CD8-positive, alpha-beta memory T cell (primary cell): ENCODE results near the gene C17orf75. TPM values are rescaled to one million over a fixed set of nuclear protein-coding genes. Genes with fewer than 3 reads are reported as not detected.
"Not testable (repeated sequence)": the region's sequence is repeated elsewhere in the genome, so short reads cannot be mapped to it uniquely, and the experiment has no call there.

Experiments used
- CTCF ChIA-PET: fragments of 350-600 bp; sonication (Branson Sonifier 250); formaldehyde crosslinking; loops from one replicate; lab custom pipeline; 2021; ENCODE audit warnings: antibody characterized with exemption; lab: Charles Lee
- POLR2A ChIA-PET: fragments of 350-600 bp; sonication (Branson Sonifier 250); formaldehyde crosslinking; loops from one replicate; lab custom pipeline; 2021; ENCODE audit warnings: antibody characterized with exemption; lab: Charles Lee
- DNase-seq, 5 donors: peaks; one replicate each; pipeline versions ENCODE4 v3.0.0 to v3.0.0-alpha.2; 2020 to 2022; ENCODE audit warnings: mixed read lengths in 1 of 5
- H3K27ac ChIP-seq: one replicate; pipeline ENCODE4 v1.7.0; 2013; ENCODE audit warnings: low read depth, mild to moderate bottlenecking, low read length, moderate library complexity
- H3K27me3 ChIP-seq: 2 replicates; pipeline ENCODE4 v1.7.0; 2013; ENCODE audit warnings: low read length, mild to moderate bottlenecking; ENCODE audit not compliant: insufficient read depth, poor library complexity, severe bottlenecking
- H3K36me3 ChIP-seq: 2 replicates; pipeline ENCODE4 v1.7.0; 2013; ENCODE audit warnings: mild to moderate bottlenecking, low read length, moderate library complexity; ENCODE audit not compliant: insufficient read depth
- H3K4me1 ChIP-seq: 2 replicates; pipeline ENCODE4 v1.7.0; 2013; ENCODE audit warnings: mild to moderate bottlenecking, low read length, moderate library complexity; ENCODE audit not compliant: insufficient read depth
- H3K4me3 ChIP-seq: 2 replicates; pipeline ENCODE4 v1.7.0; 2013; ENCODE audit warnings: mild to moderate bottlenecking, low read length
- H3K9me3 ChIP-seq: 2 replicates; pipeline ENCODE4 v1.7.0; 2013; ENCODE audit warnings: mild to moderate bottlenecking, low read length
- H3K27ac Mint-ChIP-seq, 8 donors: one replicate each; pipeline ENCODE4 v1.8.0; 2020 to 2021; ENCODE audit warnings: mixed read lengths in 8 of 8, mild to moderate bottlenecking in 6 of 8, inconsistent platforms in 3 of 8, moderate library complexity in 3 of 8
- H3K27me3 Mint-ChIP-seq, 2 donors: one replicate each; pipeline ENCODE4 v1.8.0; 2020 to 2021; ENCODE audit warnings: mixed read lengths in 2 of 2, mild to moderate bottlenecking in 1 of 2, moderate library complexity in 1 of 2
- H3K36me3 Mint-ChIP-seq, 3 donors: one replicate each; pipeline ENCODE4 v1.8.0; 2020 to 2021; ENCODE audit warnings: mixed read lengths in 3 of 3, inconsistent platforms in 1 of 3, mild to moderate bottlenecking in 1 of 3
- H3K4me1 Mint-ChIP-seq, 3 donors: one replicate each; pipeline ENCODE4 v1.8.0; 2020 to 2021; ENCODE audit warnings: mixed read lengths in 3 of 3, inconsistent platforms in 1 of 3, mild to moderate bottlenecking in 1 of 3
- H3K4me3 Mint-ChIP-seq, 7 donors: one replicate each; pipeline ENCODE4 v1.8.0; 2020 to 2021; ENCODE audit warnings: mixed read lengths in 7 of 7, mild to moderate bottlenecking in 6 of 7, moderate library complexity in 4 of 7, inconsistent platforms in 2 of 7
- H3K9me3 Mint-ChIP-seq, 5 donors: one replicate each; pipeline ENCODE4 v1.8.0; 2020 to 2022; ENCODE audit warnings: mixed read lengths in 5 of 5, mild to moderate bottlenecking in 3 of 5, moderate library complexity in 2 of 5, inconsistent platforms in 1 of 5
- polyA plus RNA-seq: library from polyadenylated mRNA; unstranded; fragments of 300-500 nt; fragmentation: Illumina TruSeq; gene quantifications from one replicate; pipeline ENCODE4 v1.2.3, GENCODE V29; 2021
- total RNA-seq, 2 experiments: library from RNA; stranded (reverse); gene quantifications; one replicate each; pipeline ENCODE4 v1.2.3, GENCODE V29; 2021

C17orf75 gene
- total RNA-seq (10 to 100 TPM; 24.7 to 33.4 TPM), polyA plus RNA-seq (12.6 TPM)

GRCh38 chr17:32341857-32342602, at the start of gene C17orf75:
Gene C17orf75 (minus strand): TSS chr17:32342173. CDS start chr17:32342139, 34 bp downstream.
- peak within 1 kb of the TSS; percentile 55 for H3K27ac ChIP-seq
- Mint-ChIP-seq H3K27me3 (no peaks in the 10 kb centered on the region), H3K36me3 (peaks cover 0 to 32% (median 3%) of the 10 kb centered on the region in 3 donors), H3K4me3 (peak within 1 kb of the TSS; percentile 84 to 97 (median 87)), H3K4me1 (peaks cover 20 to 29% (median 21%) of the 10 kb centered on the region in 3 donors), H3K9me3 (no peaks in the 10 kb centered on the region), H3K27ac (peak within 1 kb of the TSS; percentile 80 to 97 (median 94))
- peaks cover 13% of the 10 kb centered on the region for H3K4me1 ChIP-seq
- ChIA-PET CTCF (interaction anchor here (1.0 kb wide), 1 partner anchor 102 kb away, joined by 3 read pairs; the partner anchor contains the start of gene PSMD11), POLR2A (interaction anchor here (0.6 to 2.0 kb wide), 3 partner anchors 9 to 22 kb away, joined by 3 to 10 read pairs (median 3); no protein-coding TSS in a partner anchor)
- H3K27me3 ChIP-seq, result no peaks in the 10 kb centered on the region
- H3K36me3 ChIP-seq, result peaks cover under 1% of the 10 kb centered on the region
- no peaks in the 10 kb centered on the region for H3K9me3 ChIP-seq
- peak; percentile 52 to 77 (median 71) for DNase-seq
- H3K4me3 ChIP-seq, result peak within 1 kb of the TSS; percentile 81

- Mint-ChIP-seq H3K4me3 (no peak overlapping the region), H3K4me1 (peaks cover 0 to 6% (median 4%) of the 10 kb centered on the region in 3 donors), H3K9me3 (no peaks in the 10 kb centered on the region), H3K27ac (peak overlapping the region in 2 of 8 donors; percentile 29 to 56), H3K36me3 (peaks cover 0 to 18% (median 0%) of the 10 kb centered on the region in 3 donors), H3K27me3 (no peaks in the 10 kb centered on the region)
- ChIA-PET POLR2A (no interaction called here), CTCF (interaction anchor here (1.2 kb wide), 2 partner anchors 9 to 20 kb away, joined by 3 read pairs; no protein-coding TSS in a partner anchor)
- H3K4me1 ChIP-seq, result no peaks in the 10 kb centered on the region
- H3K4me3 ChIP-seq, result no peak overlapping the region
- H3K9me3 ChIP-seq, result no peaks in the 10 kb centered on the region
- no peak overlapping the region for H3K27ac ChIP-seq
- no peak for DNase-seq
- no peaks in the 10 kb centered on the region for H3K36me3 ChIP-seq
- no peaks in the 10 kb centered on the region for H3K27me3 ChIP-seq
These were observed 46.9 kb upstream of the C17orf75 start for GRCh38 chr17:32388613-32389459.

- H3K27me3 ChIP-seq, POLR2A ChIA-PET, DNase-seq, H3K27me3 Mint-ChIP-seq, H3K9me3 Mint-ChIP-seq, H3K4me3 ChIP-seq, H3K36me3 ChIP-seq, H3K4me1 Mint-ChIP-seq, H3K4me1 ChIP-seq, H3K4me3 Mint-ChIP-seq, H3K9me3 ChIP-seq, H3K27ac ChIP-seq: not testable (repeated sequence)
- CTCF ChIA-PET, result interaction anchor here (1.2 kb wide), 1 partner anchor 21 kb away, joined by 3 read pairs; no protein-coding TSS in a partner anchor
- H3K27ac Mint-ChIP-seq, result peak overlapping the region in 1 of 8 donors; percentile 15
- H3K36me3 Mint-ChIP-seq, result peaks cover 0 to 21% (median 2%) of the 10 kb centered on the region in 3 donors
These were observed 46.2 kb upstream of the C17orf75 start for GRCh38 chr17:32388128-32388527.

GRCh38 chr17:32386844-32387243, 44.9 kb upstream of the C17orf75 start:
- H3K4me3 Mint-ChIP-seq, result no peak overlapping the region
- H3K36me3 Mint-ChIP-seq, result peaks cover 0 to 33% (median 8%) of the 10 kb centered on the region in 3 donors
- H3K27me3 ChIP-seq, result no peaks in the 10 kb centered on the region
- no peak overlapping the region for H3K27ac ChIP-seq
- ChIA-PET CTCF (no interaction called here), POLR2A (no interaction called here)
- H3K4me3 ChIP-seq, result no peak overlapping the region
- no peaks in the 10 kb centered on the region for H3K27me3 Mint-ChIP-seq
- no peak for DNase-seq
- peaks cover 4 to 13% (median 12%) of the 10 kb centered on the region in 3 donors for H3K4me1 Mint-ChIP-seq
- H3K36me3 ChIP-seq, result peaks cover 4% of the 10 kb centered on the region
- H3K9me3 Mint-ChIP-seq, result no peaks in the 10 kb centered on the region
- no peaks in the 10 kb centered on the region for H3K4me1 ChIP-seq
- H3K9me3 ChIP-seq, result no peaks in the 10 kb centered on the region
- no peak overlapping the region for H3K27ac Mint-ChIP-seq

- peak overlapping the region in 5 of 8 donors; percentile 14 to 52 (median 43) for H3K27ac Mint-ChIP-seq
- H3K4me3 ChIP-seq, result no peak overlapping the region
- peaks cover 4% of the 10 kb centered on the region for H3K36me3 ChIP-seq
- no peaks in the 10 kb centered on the region for H3K9me3 Mint-ChIP-seq
- peaks cover 0 to 38% (median 8%) of the 10 kb centered on the region in 3 donors for H3K36me3 Mint-ChIP-seq
- DNase-seq, result no peak
- no peaks in the 10 kb centered on the region for H3K27me3 Mint-ChIP-seq
- no peak overlapping the region for H3K4me3 Mint-ChIP-seq
- H3K4me1 Mint-ChIP-seq, result peaks cover 6 to 13% (median 12%) of the 10 kb centered on the region in 3 donors
- H3K4me1 ChIP-seq, result no peaks in the 10 kb centered on the region
- no peaks in the 10 kb centered on the region for H3K27me3 ChIP-seq
- CTCF ChIA-PET, result no interaction called here
- H3K9me3 ChIP-seq, result no peaks in the 10 kb centered on the region
- POLR2A ChIA-PET, result interaction anchor here (0.6 kb wide), 1 partner anchor 9 kb away, joined by 5 read pairs; no protein-coding TSS in a partner anchor
- no peak overlapping the region for H3K27ac ChIP-seq
These were observed 44.0 kb upstream of the C17orf75 start for GRCh38 chr17:32385971-32386370.

- peak overlapping the region in 1 of 7 donors; percentile 59 for H3K4me3 Mint-ChIP-seq
- no peak overlapping the region for H3K4me3 ChIP-seq
- peak overlapping the region in 2 of 8 donors; percentile 40 to 61 for H3K27ac Mint-ChIP-seq
- CTCF ChIA-PET, result no interaction called here
- no peaks in the 10 kb centered on the region for H3K27me3 ChIP-seq
- DNase-seq, result no peak
- H3K36me3 Mint-ChIP-seq, result peaks cover 0 to 47% (median 8%) of the 10 kb centered on the region in 3 donors
- H3K36me3 ChIP-seq, result peaks cover 4% of the 10 kb centered on the region
- H3K9me3 ChIP-seq, result no peaks in the 10 kb centered on the region
- H3K27me3 Mint-ChIP-seq, result no peaks in the 10 kb centered on the region
- POLR2A ChIA-PET, result no interaction called here
- H3K27ac ChIP-seq, result no peak overlapping the region
- H3K4me1 Mint-ChIP-seq, result peaks cover 7 to 13% (median 12%) of the 10 kb centered on the region in 3 donors
- no peaks in the 10 kb centered on the region for H3K9me3 Mint-ChIP-seq
- H3K4me1 ChIP-seq, result no peaks in the 10 kb centered on the region
These were observed 43.1 kb upstream of the C17orf75 start for GRCh38 chr17:32385121-32385520.

GRCh38 chr17:32383926-32384434, 42.0 kb upstream of the C17orf75 start:
- CTCF ChIA-PET, result no interaction called here
- Mint-ChIP-seq H3K9me3 (no peaks in the 10 kb centered on the region), H3K27me3 (no peaks in the 10 kb centered on the region), H3K4me3 (no peak overlapping the region), H3K4me1 (peaks cover 7 to 13% (median 12%) of the 10 kb centered on the region in 3 donors), H3K36me3 (peaks cover 0 to 51% (median 11%) of the 10 kb centered on the region in 3 donors), H3K27ac (peak overlapping the region in 1 of 8 donors; percentile 1)
- no peak for DNase-seq
- Histone ChIP-seq H3K4me1 (no peaks in the 10 kb centered on the region), H3K9me3 (no peaks in the 10 kb centered on the region), H3K4me3 (no peak overlapping the region), H3K27ac (no peak overlapping the region), H3K36me3 (peaks cover 4% of the 10 kb centered on the region), H3K27me3 (no peaks in the 10 kb centered on the region)
- POLR2A ChIA-PET, result no interaction called here
